Panc1 (cell line): Measurements from ENCODE around the gene PRPF38B. TPM values are rescaled to one million over a fixed set of nuclear protein-coding genes. Genes with fewer than 3 reads are reported as not detected.

Source experiments
- ATAC-seq: fragments of 200-7000 bp; cut with Tn5 transposase; 2 replicates; pipeline ENCODE4 v1.9.1; 2020; ENCODE audit warnings: mild to moderate bottlenecking, moderate library complexity
- BruUV-seq: library from RNA; stranded (reverse); fragments of 400-500 nt; replicated peaks from 2 replicates; lab custom pipeline; 2021; lab: Mats Ljungman, UMichigan
- CTCF ChIA-PET: fragments of 300-600 bp; sonication (Branson Sonifier 250); formaldehyde crosslinking; loops from one replicate; lab custom pipeline; 2022; ENCODE audit warnings: antibody characterized with exemption; lab: Charles Lee
- POLR2A ChIA-PET: fragments of 300-600 bp; sonication (Branson Sonifier 250); formaldehyde crosslinking; loops from one replicate; lab custom pipeline; 2022; ENCODE audit warnings: antibody characterized with exemption; lab: Charles Lee
- DNase-seq: peaks from one replicate; pipeline ENCODE4 v3.0.0-alpha.2; 2010; ENCODE audit warnings: low read depth, low spot score
- H3K27ac ChIP-seq: 2 replicates; pipeline ENCODE4 v1.5.1; 2011; ENCODE audit warnings: mild to moderate bottlenecking, low read length, inconsistent platforms
- H3K27me3 ChIP-seq: fragments of 200-500 bp; sonication (Bioruptor generic); 2 replicates; pipeline ENCODE4 v1.6.0; 2014; ENCODE audit warnings: low read length, inconsistent platforms; ENCODE audit not compliant: control insufficient read depth, insufficient read depth
- H3K36me3 ChIP-seq: fragments of 200-500 bp; sonication (Bioruptor generic); 2 replicates; pipeline ENCODE4 v1.5.1; 2014; ENCODE audit warnings: inconsistent platforms, mild to moderate bottlenecking, low read length, moderate library complexity; ENCODE audit not compliant: control insufficient read depth, insufficient read depth
- H3K4me1 ChIP-seq: 2 replicates; pipeline ENCODE4 v1.5.1; 2011; ENCODE audit warnings: inconsistent platforms, mild to moderate bottlenecking, low read length, moderate library complexity; ENCODE audit not compliant: control insufficient read depth, insufficient read depth
- H3K4me3 ChIP-seq, 2 experiments: 2 replicates each; pipeline ENCODE4 v1.5.1; 2011 to 2012; ENCODE audit warnings: low read depth in 2 of 2, low read length in 2 of 2, mild to moderate bottlenecking in 2 of 2, inconsistent platforms in 1 of 2, moderate library complexity in 1 of 2
- H3K9me3 ChIP-seq: fragments of 200-500 bp; sonication (Bioruptor generic); 2 replicates; pipeline ENCODE4 v1.5.1; 2014; ENCODE audit warnings: low read depth, mild to moderate bottlenecking, inconsistent platforms, low read length, moderate library complexity; ENCODE audit not compliant: control insufficient read depth, insufficient read depth
- CTCF ChIP-seq: fragments of 450-650 bp; IDR thresholded peaks from 2 replicates; pipeline ENCODE4 v1.5.1; 2017; ENCODE audit warnings: mild to moderate bottlenecking
- POLR2AphosphoS5 ChIP-seq: IDR thresholded peaks from 2 replicates; pipeline ENCODE4 v1.6.1; 2012; ENCODE audit warnings: mild to moderate bottlenecking, low read depth, low read length, moderate library complexity
- REST ChIP-seq, 2 experiments: IDR thresholded peaks; 2 replicates each; pipeline ENCODE4 v1.6.1; 2011 to 2012; ENCODE audit warnings: low read depth in 2 of 2, control low read depth in 1 of 2, low read length in 1 of 2, mild to moderate bottlenecking in 1 of 2, moderate library complexity in 1 of 2; ENCODE audit not compliant: insufficient read depth in 1 of 2
- SIN3A ChIP-seq: IDR thresholded peaks from 2 replicates; pipeline ENCODE4 v1.6.1; 2012; ENCODE audit warnings: low read depth, mild to moderate bottlenecking, low read length, moderate library complexity, borderline replicate concordance; ENCODE audit not compliant: insufficient read depth
- TCF7L2 ChIP-seq: IDR thresholded peaks from 2 replicates; pipeline ENCODE4 v1.6.1; 2011; ENCODE audit warnings: mild to moderate bottlenecking, low read depth, low read length, inconsistent platforms
- in situ Hi-C: cut with HindIII; loops from 2 replicates; pipeline ENCODE4 v1.10.0; 2016; ENCODE audit warnings: low sequenced_read_pairs, low pct_unique_long_range_greater_than_20kb
- intact Hi-C: fragments of 100-400 bp; cut with micrococcal nuclease; formaldehyde crosslinking; loops from one replicate; pipeline ENCODE4 v1.10.0; 2022; ENCODE audit not compliant: unreplicated experiment
- total RNA-seq: library from RNA; stranded (reverse); gene quantifications from one replicate; pipeline ENCODE4 v1.2.1, GENCODE V29; 2021; ENCODE audit not compliant: unreplicated experiment

PRPF38B gene
- total RNA-seq, 1 experiment from 2014 or later, result 31.7 TPM

- Histone ChIP-seq H3K27ac (no peak overlapping the region), H3K4me3 (no peak overlapping the region), H3K36me3 (no peaks in the 10 kb centered on the region), H3K27me3 (no peaks in the 10 kb centered on the region), H3K9me3 (no peaks in the 10 kb centered on the region), H3K4me1 (no peaks in the 10 kb centered on the region)
- DNase-seq (no peak), ATAC-seq (no peak)
- CTCF ChIA-PET, result no interaction called here
- POLR2A ChIA-PET, result no interaction called here
- intact Hi-C loops, result no loop called here
- in situ Hi-C loops, result no loop called here
- BruUV-seq, result no TSS peak
- no peak for TF ChIP-seq SIN3A
- no peak for TF ChIP-seq REST (IDR thresholded peaks at IDR 0.05; ENCODE audit: insufficient read depth in 1 of 2, low read depth in 2 of 2, low read length in 1 of 2)
- no peak for TF ChIP-seq POLR2AphosphoS5
- TF ChIP-seq TCF7L2, result no peak
- no peak for TF ChIP-seq CTCF
Observed at GRCh38 chr1:108670131-108670773, 21.9 kb upstream of the PRPF38B start.

- in situ Hi-C loops (no loop called here), intact Hi-C loops (no loop called here)
- no peak for ATAC-seq
- Histone ChIP-seq H3K9me3 (no peaks in the 10 kb centered on the region), H3K27me3 (no peaks in the 10 kb centered on the region), H3K36me3 (no peaks in the 10 kb centered on the region), H3K27ac (no peak overlapping the region), H3K4me1 (no peaks in the 10 kb centered on the region), H3K4me3 (no peak overlapping the region)
- no TSS peak for BruUV-seq
- ChIA-PET CTCF (no interaction called here), POLR2A (no interaction called here)
- no peak for TF ChIP-seq TCF7L2
- TF ChIP-seq REST (IDR thresholded peaks at IDR 0.05; ENCODE audit: insufficient read depth in 1 of 2, low read depth in 2 of 2, low read length in 1 of 2), result no peak
- TF ChIP-seq POLR2AphosphoS5, result no peak
- no peak for TF ChIP-seq SIN3A
- no peak for TF ChIP-seq CTCF
- no peak for DNase-seq
Observed at GRCh38 chr1:108671143-108671542, 21.0 kb upstream of the PRPF38B start.
